Cardiac muscle cell (in vitro differentiated cells and primary cell): ENCODE data around the gene MYO1E. TPM values are rescaled to one million over a fixed set of nuclear protein-coding genes. Genes with fewer than 3 reads are reported as not detected.

ENCODE experiments used
- DNase-seq, 2 donors: peaks; one replicate each; pipeline versions ENCODE4 v3.0.0 to v3.0.0-alpha.2; 2010 to 2017; ENCODE audit warnings: low read depth in 1 of 2, low spot score in 1 of 2
- H3K27ac ChIP-seq: fragments of 200-600 bp; sonication (generic); 2 replicates; pipeline ENCODE4 v1.5.1; 2016
- H3K27me3 ChIP-seq: fragments of 200-600 bp; sonication (generic); 2 replicates; pipeline ENCODE4 v1.6.0; 2016; ENCODE audit warnings: control low read depth
- H3K36me3 ChIP-seq: fragments of 200-600 bp; sonication (generic); 2 replicates; pipeline ENCODE4 v1.5.1; 2016; ENCODE audit warnings: control low read depth
- H3K4me1 ChIP-seq: fragments of 200-600 bp; sonication (generic); 2 replicates; pipeline ENCODE4 v1.8.1; 2017; ENCODE audit warnings: low read depth, mild to moderate bottlenecking, mixed run types
- H3K4me3 ChIP-seq: fragments of 200-600 bp; sonication (generic); 2 replicates; pipeline ENCODE4 v1.5.1; 2016; ENCODE audit warnings: mild to moderate bottlenecking
- H3K9me3 ChIP-seq: fragments of 200-600 bp; sonication (generic); 2 replicates; pipeline ENCODE4 v1.5.1; 2017; ENCODE audit warnings: low read depth, mild to moderate bottlenecking, control low read depth
- CTCF ChIP-seq: IDR thresholded peaks from 2 replicates; pipeline ENCODE4 v1.5.1; 2012; ENCODE audit warnings: low read depth, mild to moderate bottlenecking, low read length
- polyA plus RNA-seq: library from polyadenylated mRNA; unstranded; fragments of >200 nt; fragmentation: Nextera tagmentation; extraction: Ambion mirVana; gene quantifications from 2 replicates; pipeline ENCODE4 v1.2.1, GENCODE V29; 2016
- total RNA-seq: library from RNA; depleted of rRNA; stranded (reverse); fragments of >200 nt; gene quantifications from 2 replicates; pipeline ENCODE4 v1.2.3, GENCODE V29; 2016

The MYO1E gene
- total and polyA plus RNA-seq, 2 experiments from 2014 or later: 22.0 to 27.7 TPM

GRCh38 chr15:59208613-59209249, 163.9 kb downstream of the MYO1E start:
- H3K9me3 ChIP-seq: no peaks in the 10 kb centered on the region
- H3K36me3 ChIP-seq: peaks cover 3% of the 10 kb centered on the region
- TF ChIP-seq CTCF: no peak
- H3K27me3 ChIP-seq: no peaks in the 10 kb centered on the region
- no peaks in the 10 kb centered on the region for H3K4me1 ChIP-seq
- no peak overlapping the region for H3K27ac ChIP-seq
- DNase-seq: no peak
- no peak overlapping the region for H3K4me3 ChIP-seq

GRCh38 chr15:59206623-59207183, 166.0 kb downstream of the MYO1E start, which contains the start of gene LDHAL6B:
TSS of gene LDHAL6B (plus strand) at chr15:59206843. CDS start at chr15:59206941, 98 bp downstream.
- Histone ChIP-seq H3K4me1 (no peaks in the 10 kb centered on the region), H3K9me3 (no peaks in the 10 kb centered on the region), H3K4me3 (no peak within 1 kb of the TSS), H3K27ac (no peak within 1 kb of the TSS), H3K36me3 (peaks cover 3% of the 10 kb centered on the region), H3K27me3 (no peaks in the 10 kb centered on the region)
- TF ChIP-seq CTCF: no peak
- no peak for DNase-seq

- no peak for TF ChIP-seq CTCF
- H3K4me3 ChIP-seq: no peak overlapping the region
- DNase-seq: no peak
- H3K27me3 ChIP-seq: no peaks in the 10 kb centered on the region
- no peaks in the 10 kb centered on the region for H3K4me1 ChIP-seq
- H3K27ac ChIP-seq: no peak overlapping the region
- H3K36me3 ChIP-seq: peaks cover 3% of the 10 kb centered on the region
- no peaks in the 10 kb centered on the region for H3K9me3 ChIP-seq
These were observed 166.6 kb downstream of the MYO1E start for GRCh38 chr15:59205839-59206622.

- no peaks in the 10 kb centered on the region for H3K4me1 ChIP-seq
- no peak for DNase-seq
- no peak for TF ChIP-seq CTCF
- no peaks in the 10 kb centered on the region for H3K27me3 ChIP-seq
- H3K4me3 ChIP-seq: no peak overlapping the region
- H3K9me3 ChIP-seq: no peaks in the 10 kb centered on the region
- no peak overlapping the region for H3K27ac ChIP-seq
- peaks cover 3% of the 10 kb centered on the region for H3K36me3 ChIP-seq
These were observed 169.0 kb downstream of the MYO1E start for GRCh38 chr15:59203657-59204056.

- DNase-seq: no peak
- no peak for TF ChIP-seq CTCF
- H3K27me3 ChIP-seq: no peaks in the 10 kb centered on the region
- H3K36me3 ChIP-seq: peaks cover 3% of the 10 kb centered on the region
- H3K9me3 ChIP-seq: no peaks in the 10 kb centered on the region
- H3K4me1 ChIP-seq: no peaks in the 10 kb centered on the region
- H3K27ac ChIP-seq: no peak overlapping the region
- H3K4me3 ChIP-seq: no peak overlapping the region
These were observed 169.7 kb downstream of the MYO1E start for GRCh38 chr15:59203008-59203407.
